ENCODE results near the gene NEK6.

Gene NEK6

GRCh38 chr9:124265551-124265950 is 7.8 kb downstream of the NEK6 start:
- Histone ChIP-seq H2AFZ (ENCODE audit: low read length) (no peak overlapping the region), H3K79me1 (ENCODE audit: low read depth, low read length) (peaks cover 31% of the 10 kb centered on the region), H3K4ac (ENCODE audit: low read length) (no peak overlapping the region), H2BK5ac (ENCODE audit: low read length) (peak overlapping the region; percentile 14), H2BK12ac (ENCODE audit: low read length) (no peak overlapping the region), H3K27ac (replicated peaks; ENCODE audit: low read length) (no peak overlapping the region), H3K4me1 (ENCODE audit: control insufficient read depth in 2 of 2, insufficient read depth in 1 of 2, low read depth in 1 of 2, low read length in 2 of 2) (peaks cover 55 to 58% of the 10 kb centered on the region in 2 donors), H4K8ac (ENCODE audit: low read depth, low read length) (no peak overlapping the region), H3K36me3 (replicated peaks in 1 of 2; ENCODE audit: control insufficient read depth in 2 of 2, insufficient read depth in 2 of 2, low read length in 2 of 2) (peaks cover 1 to 43% of the 10 kb centered on the region in 2 donors), H3K9ac (ENCODE audit: low read depth, low read length, poor library complexity) (no peak overlapping the region), H3K4me3 (ENCODE audit: low read length in 2 of 2) (no peak overlapping the region), H3K9me3 (replicated peaks in 1 of 2; ENCODE audit: control insufficient read depth in 2 of 2, insufficient read depth in 1 of 2, low read depth in 1 of 2, low read length in 2 of 2) (no peaks in the 10 kb centered on the region), H3K23ac (ENCODE audit: low read depth, low read length, poor library complexity) (peak overlapping the region; percentile 3), H2BK15ac (ENCODE audit: low read length) (peak overlapping the region; percentile 8), H2AK5ac (ENCODE audit: low read depth, low read length) (peak overlapping the region; percentile 37), H4K91ac (ENCODE audit: low read depth, low read length, poor library complexity) (no peak overlapping the region), H3K4me2 (ENCODE audit: insufficient read depth, low read length, poor library complexity, severe bottlenecking) (no peak overlapping the region), H3K18ac (ENCODE audit: low read length) (no peak overlapping the region), H2BK120ac (ENCODE audit: low read depth, low read length) (no peak overlapping the region), H3K14ac (ENCODE audit: low read length) (no peak overlapping the region), H3K27me3 (ENCODE audit: control insufficient read depth in 3 of 3, insufficient read depth in 3 of 3, low read depth in 1 of 3, low read length in 3 of 3) (no peaks in the 10 kb centered on the region)
- no peak for DNase-seq (ENCODE audit: low spot score)
- no CpG with 5 or more reads among the region's 7 CpGs for whole genome bisulfite sequencing, 2 donors (ENCODE audit: extremely low coverage in 2 of 2, insufficient read length in 2 of 2, insufficient replicate concordance in 1 of 2)

- Histone ChIP-seq H2BK120ac (ENCODE audit: low read depth, low read length) (no peak overlapping the region), H3K79me1 (ENCODE audit: low read depth, low read length) (peaks cover 29% of the 10 kb centered on the region), H2BK5ac (ENCODE audit: low read length) (peak overlapping the region; percentile 14), H3K9me3 (replicated peaks in 1 of 2; ENCODE audit: control insufficient read depth in 2 of 2, insufficient read depth in 1 of 2, low read depth in 1 of 2, low read length in 2 of 2) (no peaks in the 10 kb centered on the region), H3K4me3 (ENCODE audit: low read length in 2 of 2) (no peak overlapping the region), H3K14ac (ENCODE audit: low read length) (no peak overlapping the region), H3K27me3 (ENCODE audit: control insufficient read depth in 3 of 3, insufficient read depth in 3 of 3, low read depth in 1 of 3, low read length in 3 of 3) (no peaks in the 10 kb centered on the region), H3K4me2 (ENCODE audit: insufficient read depth, low read length, poor library complexity, severe bottlenecking) (no peak overlapping the region), H2BK12ac (ENCODE audit: low read length) (peak overlapping the region; percentile 52), H2AK5ac (ENCODE audit: low read depth, low read length) (peak overlapping the region; percentile 37), H4K8ac (ENCODE audit: low read depth, low read length) (no peak overlapping the region), H3K36me3 (replicated peaks in 1 of 2; ENCODE audit: control insufficient read depth in 2 of 2, insufficient read depth in 2 of 2, low read length in 2 of 2) (peaks cover 4 to 50% of the 10 kb centered on the region in 2 donors), H2AFZ (ENCODE audit: low read length) (no peak overlapping the region), H3K18ac (ENCODE audit: low read length) (peak overlapping the region; percentile 53), H4K91ac (ENCODE audit: low read depth, low read length, poor library complexity) (peak overlapping the region; percentile 14), H3K27ac (replicated peaks; ENCODE audit: low read length) (no peak overlapping the region), H3K23ac (ENCODE audit: low read depth, low read length, poor library complexity) (no peak overlapping the region), H3K4me1 (ENCODE audit: control insufficient read depth in 2 of 2, insufficient read depth in 1 of 2, low read depth in 1 of 2, low read length in 2 of 2) (peaks cover 53% of the 10 kb centered on the region in 2 donors), H3K4ac (ENCODE audit: low read length) (no peak overlapping the region), H3K9ac (ENCODE audit: low read depth, low read length, poor library complexity) (no peak overlapping the region), H2BK15ac (ENCODE audit: low read length) (peak overlapping the region; percentile 8)
- DNase-seq (ENCODE audit: low spot score): no peak
- no CpG with 5 or more reads among the region's 13 CpGs for WGBS, 2 donors (ENCODE audit: extremely low coverage in 2 of 2, insufficient read length in 2 of 2, insufficient replicate concordance in 1 of 2)
Observed at GRCh38 chr9:124266139-124266825, 8.5 kb downstream of the NEK6 start.

GRCh38 chr9:124266826-124267201 is 9.1 kb downstream of the NEK6 start:
- H3K23ac ChIP-seq (ENCODE audit: low read depth, low read length, poor library complexity): no peak overlapping the region
- no peak overlapping the region for H3K14ac ChIP-seq (ENCODE audit: low read length)
- no CpG with 5 or more reads among the region's 2 CpGs for WGBS, 2 donors (ENCODE audit: extremely low coverage in 2 of 2, insufficient read length in 2 of 2, insufficient replicate concordance in 1 of 2)
- no peak overlapping the region for H2BK12ac ChIP-seq (ENCODE audit: low read length)
- H3K9ac ChIP-seq (ENCODE audit: low read depth, low read length, poor library complexity): no peak overlapping the region
- H4K91ac ChIP-seq (ENCODE audit: low read depth, low read length, poor library complexity): no peak overlapping the region
- H4K8ac ChIP-seq (ENCODE audit: low read depth, low read length): no peak overlapping the region
- no peak for DNase-seq (ENCODE audit: low spot score)
- peak overlapping the region; percentile 71 for H3K18ac ChIP-seq (ENCODE audit: low read length)
- peaks cover 47 to 53% of the 10 kb centered on the region in 2 donors for H3K4me1 ChIP-seq (ENCODE audit: control insufficient read depth in 2 of 2, insufficient read depth in 1 of 2, low read depth in 1 of 2, low read length in 2 of 2)
- peaks cover 4 to 56% of the 10 kb centered on the region in 2 donors for H3K36me3 ChIP-seq (replicated peaks in 1 of 2; ENCODE audit: control insufficient read depth in 2 of 2, insufficient read depth in 2 of 2, low read length in 2 of 2)
- no peak overlapping the region for H3K4me2 ChIP-seq (ENCODE audit: insufficient read depth, low read length, poor library complexity, severe bottlenecking)
- H3K9me3 ChIP-seq (replicated peaks in 1 of 2; ENCODE audit: control insufficient read depth in 2 of 2, insufficient read depth in 1 of 2, low read depth in 1 of 2, low read length in 2 of 2): no peaks in the 10 kb centered on the region
- H2BK5ac ChIP-seq (ENCODE audit: low read length): no peak overlapping the region
- H3K27me3 ChIP-seq (ENCODE audit: control insufficient read depth in 3 of 3, insufficient read depth in 3 of 3, low read depth in 1 of 3, low read length in 3 of 3): no peaks in the 10 kb centered on the region
- no peak overlapping the region for H3K4me3 ChIP-seq (ENCODE audit: low read length in 2 of 2)
- H3K4ac ChIP-seq (ENCODE audit: low read length): no peak overlapping the region
- no peak overlapping the region for H2BK120ac ChIP-seq (ENCODE audit: low read depth, low read length)
- H2AK5ac ChIP-seq (ENCODE audit: low read depth, low read length): peak overlapping the region; percentile 37
- no peak overlapping the region for H2BK15ac ChIP-seq (ENCODE audit: low read length)
- H3K79me1 ChIP-seq (ENCODE audit: low read depth, low read length): peaks cover 29% of the 10 kb centered on the region
- peak overlapping the region; percentile 5 for H3K27ac ChIP-seq (replicated peaks; ENCODE audit: low read length)
- H2AFZ ChIP-seq (ENCODE audit: low read length): no peak overlapping the region

- no peak overlapping the region for H3K23ac ChIP-seq (ENCODE audit: low read depth, low read length, poor library complexity)
- no peak overlapping the region for H3K4me3 ChIP-seq (ENCODE audit: low read length in 2 of 2)
- no peak overlapping the region for H4K91ac ChIP-seq (ENCODE audit: low read depth, low read length, poor library complexity)
- no peak overlapping the region for H3K14ac ChIP-seq (ENCODE audit: low read length)
- H4K8ac ChIP-seq (ENCODE audit: low read depth, low read length): no peak overlapping the region
- peak overlapping the region; percentile 34 for H2AK5ac ChIP-seq (ENCODE audit: low read depth, low read length)
- H3K9ac ChIP-seq (ENCODE audit: low read depth, low read length, poor library complexity): no peak overlapping the region
- no peak overlapping the region for H2BK5ac ChIP-seq (ENCODE audit: low read length)
- no peaks in the 10 kb centered on the region for H3K9me3 ChIP-seq (replicated peaks in 1 of 2; ENCODE audit: control insufficient read depth in 2 of 2, insufficient read depth in 1 of 2, low read depth in 1 of 2, low read length in 2 of 2)
- peak overlapping the region; percentile 24 for H3K18ac ChIP-seq (ENCODE audit: low read length)
- no peaks in the 10 kb centered on the region for H3K27me3 ChIP-seq (ENCODE audit: control insufficient read depth in 3 of 3, insufficient read depth in 3 of 3, low read depth in 1 of 3, low read length in 3 of 3)
- H3K4me1 ChIP-seq (ENCODE audit: control insufficient read depth in 2 of 2, insufficient read depth in 1 of 2, low read depth in 1 of 2, low read length in 2 of 2): peaks cover 42 to 53% of the 10 kb centered on the region in 2 donors
- peaks cover 29% of the 10 kb centered on the region for H3K79me1 ChIP-seq (ENCODE audit: low read depth, low read length)
- H3K4me2 ChIP-seq (ENCODE audit: insufficient read depth, low read length, poor library complexity, severe bottlenecking): no peak overlapping the region
- H2BK120ac ChIP-seq (ENCODE audit: low read depth, low read length): no peak overlapping the region
- no peak overlapping the region for H3K4ac ChIP-seq (ENCODE audit: low read length)
- whole genome bisulfite sequencing, 2 donors (ENCODE audit: extremely low coverage in 2 of 2, insufficient read length in 2 of 2, insufficient replicate concordance in 1 of 2): no CpG with 5 or more reads among the region's 15 CpGs
- H3K27ac ChIP-seq (replicated peaks; ENCODE audit: low read length): no peak overlapping the region
- H2AFZ ChIP-seq (ENCODE audit: low read length): no peak overlapping the region
- peaks cover 4 to 59% of the 10 kb centered on the region in 2 donors for H3K36me3 ChIP-seq (replicated peaks in 1 of 2; ENCODE audit: control insufficient read depth in 2 of 2, insufficient read depth in 2 of 2, low read length in 2 of 2)
- no peak for DNase-seq (ENCODE audit: low spot score)
- no peak overlapping the region for H2BK12ac ChIP-seq (ENCODE audit: low read length)
- no peak overlapping the region for H2BK15ac ChIP-seq (ENCODE audit: low read length)
Observed at GRCh38 chr9:124267271-124267807, 9.6 kb downstream of the NEK6 start.

Data from neuronal stem cell (in vitro differentiated cells).